HG03439 (cell line): Measurements from ENCODE around the gene MTOR.

Source experiments
- ATAC-seq: cut with Tn5 transposase; IDR thresholded peaks from one replicate; pipeline ENCODE4 v1.9.1; 2021; ENCODE audit warnings: mild to moderate bottlenecking, moderate library complexity; ENCODE audit not compliant: unreplicated experiment

The MTOR gene

GRCh38 chr1:11227106-11228077 lies 35.0 kb downstream of the MTOR start:
- ATAC-seq = peak; percentile 74

- no peak for ATAC-seq
Observed at GRCh38 chr1:11216074-11216473, 46.3 kb downstream of the MTOR start.

DNA sequence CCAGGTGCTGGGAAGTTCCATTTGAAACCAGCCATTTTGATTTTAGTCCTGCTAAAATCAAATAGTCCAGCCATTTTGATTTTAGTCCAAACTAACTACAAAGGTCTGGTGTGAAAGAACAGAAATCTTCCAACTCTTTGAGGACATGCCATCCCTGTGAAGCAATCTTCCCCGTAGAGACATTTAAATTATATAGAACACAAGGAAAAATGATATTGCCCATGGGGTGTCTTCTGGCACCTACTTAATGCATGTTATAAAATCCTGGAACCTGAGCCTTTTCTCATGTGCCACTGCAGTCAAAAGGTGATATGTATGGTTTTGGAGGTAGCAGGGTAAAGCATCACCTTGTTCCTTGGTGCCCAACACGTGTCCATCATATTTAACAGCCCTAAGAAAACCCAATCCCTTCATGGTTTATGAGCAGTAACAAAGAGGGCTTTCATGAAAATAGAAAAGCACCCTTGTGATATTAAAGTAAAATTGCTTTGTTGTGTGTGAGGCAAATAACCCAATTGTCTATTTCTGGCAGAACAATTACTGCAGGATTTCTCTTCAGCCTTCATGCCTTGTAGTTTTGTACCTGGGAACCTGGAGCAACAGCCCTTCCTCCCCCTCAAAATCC lies 46.9 kb downstream of the MTOR start:
- no peak for ATAC-seq

DNA sequence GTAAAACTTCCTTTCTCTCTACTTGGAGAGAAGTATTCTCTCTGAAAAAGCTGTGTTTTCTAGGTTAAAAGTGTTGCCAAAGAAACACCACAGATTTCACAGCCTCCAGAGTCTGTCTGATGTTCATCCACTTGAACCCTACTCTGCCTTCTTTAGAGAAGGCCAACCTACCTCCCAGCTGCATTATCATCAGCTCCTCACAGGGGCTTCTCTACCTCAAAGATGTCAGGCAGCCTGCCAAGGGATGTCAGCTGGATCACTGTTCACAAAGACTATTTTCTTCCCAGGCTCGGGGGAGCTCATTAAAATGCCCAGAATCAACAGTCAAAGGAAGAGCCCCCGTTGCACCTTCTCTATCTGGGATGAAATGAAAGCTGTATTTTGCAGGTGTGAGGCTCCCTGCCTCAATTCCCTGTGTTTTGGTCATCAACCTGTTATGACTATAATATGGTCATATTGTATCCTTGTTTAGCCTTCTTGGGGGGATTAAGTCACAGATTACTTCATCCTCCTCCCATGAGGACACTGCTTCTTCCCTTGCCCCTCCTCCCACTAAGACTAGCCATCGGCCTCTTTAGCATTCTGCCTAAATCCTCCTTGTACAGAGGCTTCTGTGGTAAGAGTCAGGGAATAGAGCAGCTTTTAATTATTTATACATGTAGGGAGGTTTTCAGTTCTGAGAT lies 47.5 kb downstream of the MTOR start:
- ATAC-seq = no peak

DNA sequence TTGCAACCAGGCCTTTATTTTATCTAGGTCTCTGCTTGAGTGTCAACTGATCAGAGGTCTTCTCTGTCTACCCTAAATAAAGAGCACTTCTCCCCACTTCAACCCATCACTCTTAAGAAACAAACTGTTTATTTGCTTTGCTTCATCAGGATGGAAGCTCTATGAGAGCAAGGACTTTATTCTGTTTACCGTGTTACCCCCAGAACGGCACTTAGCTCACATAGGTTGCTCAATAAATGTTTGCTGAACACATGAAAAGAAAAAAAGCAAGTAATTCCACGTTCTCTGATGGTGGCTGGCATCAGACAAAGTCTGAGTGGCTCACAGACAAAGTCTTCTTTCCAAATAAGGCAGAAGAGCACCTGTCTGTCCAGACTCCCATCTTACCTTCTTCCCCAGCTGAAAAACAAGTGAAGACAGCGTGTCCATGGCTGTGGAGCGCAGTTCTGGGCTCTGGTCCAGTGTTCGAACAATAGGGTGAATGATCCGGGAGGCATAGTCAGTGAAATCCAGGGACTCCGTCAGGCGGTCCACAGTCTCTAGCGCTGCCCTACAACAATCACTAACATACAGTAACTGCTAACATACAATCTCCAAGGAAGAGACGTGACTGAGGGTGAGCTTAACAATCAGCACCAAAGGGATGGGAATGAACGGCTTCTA lies 50.3 kb downstream of the MTOR start:
- ATAC-seq = no peak

DNA sequence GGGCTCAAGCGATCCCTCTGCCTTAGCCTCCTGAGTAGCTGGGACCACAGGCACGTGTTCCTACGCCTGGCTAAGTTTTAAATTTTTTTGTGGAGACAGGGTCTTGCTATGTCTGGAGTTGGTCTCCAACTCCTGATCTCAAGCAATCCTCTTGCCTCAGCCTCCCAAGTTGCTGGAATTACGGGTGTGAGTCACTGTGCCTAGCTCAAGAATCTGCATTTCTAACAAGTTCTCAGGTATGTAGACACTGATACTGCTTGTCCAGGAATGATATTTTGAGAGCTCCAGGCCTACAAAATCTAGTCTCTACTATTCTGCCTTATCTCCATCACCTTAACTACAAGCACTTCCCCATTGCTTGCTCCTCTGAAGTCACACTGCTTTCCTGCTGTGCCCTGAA lies 50.9 kb downstream of the MTOR start:
- no peak for ATAC-seq

GRCh38 chr1:11207898-11208611 lies 54.3 kb downstream of the MTOR start:
- ATAC-seq = no peak

DNA sequence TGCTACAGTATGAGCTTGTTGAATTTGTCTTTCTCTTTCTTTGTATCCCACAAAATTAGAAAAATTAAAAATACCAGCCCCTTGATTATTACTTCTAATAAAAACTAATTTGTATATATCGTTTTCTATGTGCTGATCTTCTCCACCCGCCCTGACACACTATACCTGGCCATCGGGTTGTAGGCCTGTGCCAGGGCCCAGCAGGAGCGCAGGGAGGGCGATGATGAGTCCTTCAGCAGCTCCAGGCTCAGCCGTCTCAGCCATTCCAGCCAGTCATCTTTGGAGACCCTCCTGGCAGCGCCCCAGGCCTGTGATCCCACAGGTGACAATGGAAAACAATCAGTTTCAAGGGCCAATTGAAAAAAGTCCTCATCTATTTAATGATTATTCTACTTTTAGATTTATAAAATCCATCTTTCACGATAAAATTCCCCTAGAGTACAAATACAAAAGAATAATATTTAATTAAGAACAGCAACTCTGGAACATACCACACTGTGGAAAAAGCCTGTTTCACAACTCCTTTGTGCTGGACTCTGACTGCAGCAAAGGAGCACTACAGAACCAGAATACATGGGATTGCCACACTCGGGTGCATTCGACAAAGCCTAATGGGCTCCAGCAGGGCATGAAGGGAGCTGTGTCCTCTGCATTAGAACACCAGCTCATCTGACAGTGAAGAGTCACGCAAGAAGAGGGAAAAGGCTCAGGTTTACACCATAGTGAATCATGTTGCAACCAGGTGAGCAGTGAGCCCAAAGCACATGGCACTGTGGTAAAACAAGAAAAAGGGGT lies 57.8 kb downstream of the MTOR start:
- ATAC-seq = no peak

GRCh38 chr1:11198851-11199594 lies 63.3 kb downstream of the MTOR start:
- no peak for ATAC-seq

DNA sequence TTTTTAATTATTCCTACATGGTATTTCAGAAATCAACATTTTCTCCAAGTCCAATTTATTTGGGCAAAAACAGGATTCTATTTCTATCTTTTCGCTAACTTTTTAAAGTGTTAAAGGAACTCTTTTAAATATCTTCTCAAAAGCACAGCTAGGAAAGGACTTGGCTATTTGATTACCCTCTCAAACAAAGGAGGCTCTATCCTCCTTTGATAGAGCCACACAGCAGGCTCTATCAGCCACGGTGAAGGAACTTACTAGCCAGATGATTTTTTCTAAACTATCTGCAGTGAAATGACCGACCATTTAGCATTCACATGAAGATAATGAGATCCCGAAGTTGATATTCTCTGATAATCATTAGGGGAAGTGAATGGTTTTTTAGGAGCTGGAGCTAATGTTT lies 64.1 kb downstream of the MTOR start:
- no peak for ATAC-seq

GRCh38 chr1:11197359-11197758 lies 65.0 kb downstream of the MTOR start:
- ATAC-seq = no peak

GRCh38 chr1:11196945-11197344 lies 65.4 kb downstream of the MTOR start:
- no peak for ATAC-seq

DNA sequence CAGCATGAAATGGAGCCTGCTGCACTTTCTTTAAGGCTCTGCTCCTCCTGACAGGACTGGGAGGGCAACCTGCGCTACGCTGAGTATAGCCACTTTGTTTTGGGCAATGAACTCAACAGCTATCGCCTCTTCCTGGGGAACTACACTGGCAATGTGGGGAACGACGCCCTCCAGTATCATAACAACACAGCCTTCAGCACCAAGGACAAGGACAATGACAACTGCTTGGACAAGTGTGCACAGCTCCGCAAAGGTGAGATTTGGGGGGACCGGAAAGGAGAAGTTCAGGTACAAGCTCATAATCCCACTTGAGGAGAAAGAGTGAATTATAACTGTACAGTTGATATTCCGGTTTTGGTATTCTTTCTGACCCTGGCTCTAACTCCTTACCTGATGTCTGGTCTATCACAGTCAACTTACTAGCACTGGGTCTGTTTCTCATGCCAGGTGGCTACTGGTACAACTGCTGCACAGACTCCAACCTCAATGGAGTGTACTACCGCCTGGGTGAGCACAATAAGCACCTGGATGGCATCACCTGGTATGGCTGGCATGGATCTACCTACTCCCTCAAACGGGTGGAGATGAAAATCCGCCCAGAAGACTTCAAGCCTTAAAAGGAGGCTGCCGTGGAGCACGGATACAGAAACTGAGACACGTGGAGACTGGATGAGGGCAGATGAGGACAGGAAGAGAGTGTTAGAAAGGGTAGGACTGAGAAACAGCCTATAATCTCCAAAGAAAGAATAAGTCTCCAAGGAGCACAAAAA lies 67.8 kb downstream of the MTOR start:
- no peak for ATAC-seq

DNA sequence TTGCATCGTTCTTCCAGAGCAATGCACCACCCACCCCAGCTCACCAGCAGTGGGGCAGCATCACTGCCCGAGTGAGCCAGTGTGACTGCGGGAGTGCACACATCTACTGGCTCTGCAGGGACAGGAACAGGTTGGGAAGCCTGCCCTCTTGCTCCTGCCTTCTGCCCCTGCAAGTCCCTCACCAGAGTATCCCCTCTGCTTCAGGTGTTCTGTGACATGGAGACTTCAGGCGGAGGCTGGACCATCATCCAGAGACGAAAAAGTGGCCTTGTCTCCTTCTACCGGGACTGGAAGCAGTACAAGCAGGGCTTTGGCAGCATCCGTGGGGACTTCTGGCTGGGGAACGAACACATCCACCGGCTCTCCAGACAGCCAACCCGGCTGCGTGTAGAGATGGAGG lies 69.0 kb downstream of the MTOR start:
- no peak for ATAC-seq

- no peak for ATAC-seq
Observed at GRCh38 chr1:11188858-11189451, 73.4 kb downstream of the MTOR start, which contains the start of gene ANGPTL7. ANGPTL7 (plus strand) TSS chr1:11189355; CDS start chr1:11189580, 225 bp downstream.

GRCh38 chr1:11188381-11188780 lies 74.0 kb downstream of the MTOR start:
- ATAC-seq = no peak

DNA sequence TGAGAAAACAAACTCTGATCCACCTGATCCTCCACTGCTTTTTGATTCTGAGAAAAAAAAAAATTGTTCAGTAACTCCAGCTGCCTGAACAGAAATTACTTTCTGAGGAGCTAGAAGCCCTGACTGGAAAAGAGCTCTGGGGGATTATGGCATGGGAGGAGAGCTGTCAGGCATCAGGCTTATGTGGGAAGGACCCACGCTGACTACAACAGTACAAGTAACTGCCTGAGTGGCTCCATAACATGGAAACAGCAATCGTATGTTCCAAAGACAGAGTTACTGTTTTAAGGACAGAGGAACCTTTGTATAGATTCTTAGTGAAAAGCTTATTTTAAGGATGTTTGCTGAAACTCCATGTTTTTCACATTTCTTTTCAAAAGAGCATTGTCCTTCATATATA lies 74.4 kb downstream of the MTOR start:
- ATAC-seq = no peak

DNA sequence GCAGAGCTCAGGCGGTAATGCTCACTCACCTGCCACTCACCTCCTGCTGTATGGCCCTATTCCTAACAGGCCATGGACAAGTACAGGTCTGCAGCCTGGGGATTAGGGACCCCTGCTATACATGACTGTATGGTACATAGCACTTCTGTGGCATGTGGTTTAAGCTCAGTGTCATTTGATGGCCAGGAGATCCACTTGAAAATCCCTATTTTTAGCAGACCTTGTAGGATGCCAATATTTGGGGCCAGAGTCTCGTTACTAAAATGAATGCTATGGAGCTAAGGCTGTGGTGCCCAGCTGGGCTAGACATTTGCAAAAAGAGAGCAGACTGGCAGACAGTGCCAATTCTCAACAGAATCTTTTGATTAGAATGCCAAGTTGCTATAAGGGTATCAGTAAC lies 74.9 kb downstream of the MTOR start:
- no peak for ATAC-seq
